C4-2B (cell line): Measurements from ENCODE around the gene TNFRSF21.

Source experiments
- ZFX ChIP-seq: fragments of 450-650 bp; IDR thresholded peaks from 2 replicates; pipeline ENCODE4 v1.6.1; 2017
- TF ChIP-seq, protein P1 (sequence below): fragments of 450-650 bp; conservative IDR thresholded peaks from 2 replicates; pipeline ENCODE4 v1.5.1; 2017; ENCODE audit warnings: mild to moderate bottlenecking

DNA sequence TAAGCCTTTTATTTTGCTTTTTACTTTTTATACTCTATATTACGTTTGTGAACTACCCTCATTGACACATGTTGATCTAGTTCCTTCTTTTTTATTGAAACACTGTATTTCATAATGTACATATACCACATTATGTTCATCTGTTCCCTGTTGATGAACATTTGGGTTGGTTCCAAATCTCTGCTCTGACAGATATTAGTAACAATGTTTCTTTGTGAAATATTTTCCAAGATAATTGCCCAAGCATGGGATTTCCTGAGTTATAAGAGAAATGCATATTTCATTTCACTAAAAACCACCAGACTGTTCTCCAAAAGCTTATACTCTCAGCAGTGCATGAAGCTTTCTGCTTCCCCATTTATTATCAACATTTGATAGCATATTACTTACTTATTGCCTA lies 44.2 kb upstream of the TNFRSF21 start:
- TF ChIP-seq, protein P1, sequence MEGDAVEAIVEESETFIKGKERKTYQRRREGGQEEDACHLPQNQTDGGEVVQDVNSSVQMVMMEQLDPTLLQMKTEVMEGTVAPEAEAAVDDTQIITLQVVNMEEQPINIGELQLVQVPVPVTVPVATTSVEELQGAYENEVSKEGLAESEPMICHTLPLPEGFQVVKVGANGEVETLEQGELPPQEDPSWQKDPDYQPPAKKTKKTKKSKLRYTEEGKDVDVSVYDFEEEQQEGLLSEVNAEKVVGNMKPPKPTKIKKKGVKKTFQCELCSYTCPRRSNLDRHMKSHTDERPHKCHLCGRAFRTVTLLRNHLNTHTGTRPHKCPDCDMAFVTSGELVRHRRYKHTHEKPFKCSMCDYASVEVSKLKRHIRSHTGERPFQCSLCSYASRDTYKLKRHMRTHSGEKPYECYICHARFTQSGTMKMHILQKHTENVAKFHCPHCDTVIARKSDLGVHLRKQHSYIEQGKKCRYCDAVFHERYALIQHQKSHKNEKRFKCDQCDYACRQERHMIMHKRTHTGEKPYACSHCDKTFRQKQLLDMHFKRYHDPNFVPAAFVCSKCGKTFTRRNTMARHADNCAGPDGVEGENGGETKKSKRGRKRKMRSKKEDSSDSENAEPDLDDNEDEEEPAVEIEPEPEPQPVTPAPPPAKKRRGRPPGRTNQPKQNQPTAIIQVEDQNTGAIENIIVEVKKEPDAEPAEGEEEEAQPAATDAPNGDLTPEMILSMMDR, result no peak
- TF ChIP-seq ZFX, result no peak
